Stimulated activated CD4-positive, alpha-beta T cell treated with anti-CD3 and anti-CD28 coated beads, Interleukin-15, amount 100 ng/mL, for 48 hours (primary cell): ENCODE results near the gene ESRRA.

Experiments used
- DNase-seq, 2 donors: peaks; one replicate each; pipeline ENCODE4 v3.0.0-alpha.2; 2020; ENCODE audit warnings: low read depth in 2 of 2

The ESRRA gene

DNA sequence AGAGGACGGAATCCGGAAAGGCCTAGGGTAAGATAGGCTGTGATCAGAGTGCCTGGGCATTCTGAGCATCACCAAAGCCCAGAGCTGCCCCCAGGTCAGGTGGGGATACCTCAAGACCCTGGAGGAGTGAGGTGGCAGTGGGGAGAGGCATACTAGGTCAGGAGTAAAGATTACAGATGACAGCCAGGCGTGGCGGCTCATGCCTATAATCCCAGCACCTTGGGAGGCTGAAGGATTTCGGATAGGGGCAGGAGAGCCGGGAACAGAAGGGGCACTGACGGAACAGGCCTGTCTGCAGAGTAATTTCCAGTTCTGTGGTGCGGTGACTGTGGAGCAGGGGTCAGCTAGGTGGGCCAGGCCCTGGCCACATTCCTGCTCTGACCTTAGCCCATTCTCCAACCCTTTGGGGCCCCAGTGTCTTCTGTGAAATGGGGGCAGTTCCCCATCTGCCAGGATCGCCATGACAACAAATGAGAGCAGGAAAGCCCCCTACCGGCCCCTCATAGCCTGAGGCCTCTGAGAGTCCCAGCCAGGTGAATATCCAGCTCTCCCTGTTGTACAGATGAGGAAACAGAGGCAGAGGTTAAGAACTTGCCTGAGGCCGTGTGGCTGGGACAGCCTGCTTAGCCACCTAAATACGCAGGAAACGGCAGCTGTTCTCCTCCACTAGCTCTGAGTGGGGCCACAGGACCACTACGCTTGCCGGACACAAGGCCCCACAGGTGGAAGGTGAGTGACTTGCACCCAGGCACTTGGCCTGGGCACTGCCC, 30.1 kb upstream of the ESRRA start:
- DNase-seq, result no peak

DNA sequence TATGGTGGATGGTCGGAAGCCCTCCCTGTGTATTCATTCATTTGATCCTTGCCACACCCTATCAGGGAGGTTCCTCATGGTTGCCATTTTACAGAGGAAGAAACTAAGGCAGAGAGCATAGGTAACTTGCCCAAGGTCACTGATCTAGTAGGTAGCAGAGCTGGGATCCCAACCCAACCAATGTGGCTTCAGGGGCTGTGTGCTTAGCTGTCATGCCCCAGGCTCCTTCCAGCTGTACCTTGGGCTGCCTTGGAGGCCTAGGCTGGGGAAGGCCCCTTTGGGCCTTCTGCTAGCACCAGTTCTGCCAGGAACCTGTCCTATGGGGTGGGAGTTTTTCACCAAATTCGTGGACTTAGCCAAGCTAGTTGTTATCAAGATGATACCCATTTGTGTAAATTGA, 29.5 kb upstream of the ESRRA start:
- DNase-seq, result no peak

DNA sequence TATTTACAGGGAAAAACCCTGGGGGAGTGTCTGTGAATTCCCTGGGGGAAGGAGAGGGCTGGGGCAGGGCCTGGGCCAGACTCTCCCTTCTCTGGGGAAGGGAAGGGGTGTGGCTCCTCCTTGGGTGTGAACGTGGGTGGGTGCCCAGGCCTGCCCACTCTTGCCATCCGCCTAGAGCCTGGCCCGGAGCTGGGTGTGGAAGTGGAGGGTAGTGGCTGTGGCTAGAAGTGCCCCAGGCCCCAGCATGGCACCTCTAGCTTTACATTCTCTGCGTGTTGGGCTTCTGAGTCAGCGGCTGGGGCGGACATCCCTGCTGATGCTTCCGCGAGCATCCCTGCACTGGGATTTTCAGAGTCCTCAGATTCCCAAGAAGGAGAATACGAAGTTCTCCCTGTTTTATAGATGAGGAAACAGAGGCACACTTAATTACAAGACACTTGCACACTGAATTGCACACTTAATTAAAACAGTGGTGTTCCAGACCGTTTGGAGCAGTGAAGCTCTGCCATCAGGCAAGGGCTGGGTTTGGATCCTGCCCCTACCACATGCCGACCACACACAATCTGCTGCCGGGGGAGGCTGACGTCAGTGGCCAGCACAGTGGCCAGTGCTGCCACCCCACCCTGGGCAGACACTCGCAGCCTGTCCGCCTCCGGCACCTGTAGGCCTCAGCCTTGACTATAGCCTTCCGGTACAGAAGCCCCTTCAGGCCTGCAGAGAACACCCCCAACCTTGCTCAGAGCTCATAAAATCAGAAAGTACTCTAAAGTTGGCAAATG, 28.5 kb upstream of the ESRRA start:
- DNase-seq, result no peak

DNA sequence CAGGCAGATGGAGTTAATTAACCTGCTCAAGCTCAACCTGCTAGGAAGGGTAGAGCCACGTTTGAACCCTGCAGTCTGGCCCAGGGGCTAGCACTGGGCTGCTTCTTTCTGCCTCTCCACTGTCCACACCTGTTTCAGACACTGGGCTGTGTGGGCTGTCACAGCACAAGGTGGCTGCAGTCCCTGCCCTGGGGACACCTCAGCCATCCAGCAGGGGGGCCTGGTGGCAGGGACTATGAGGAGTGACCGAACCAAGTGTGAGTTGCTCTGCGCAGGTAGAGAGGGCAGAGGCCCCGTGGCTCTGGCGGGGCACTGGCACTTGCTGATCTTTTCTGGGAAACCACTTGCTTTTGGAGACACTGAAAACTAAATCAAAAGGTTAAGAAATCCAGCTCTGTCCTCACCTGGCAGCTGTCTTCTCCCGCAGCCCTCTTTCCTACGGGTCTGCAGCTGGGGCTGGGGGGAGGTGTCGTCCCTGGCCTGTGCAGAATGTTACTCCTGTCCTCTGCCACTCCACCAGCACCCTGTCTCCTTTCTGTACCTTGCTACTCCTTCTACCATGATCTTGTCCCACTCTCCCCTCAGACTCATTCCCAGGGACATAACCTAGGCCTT, 26.6 kb upstream of the ESRRA start:
- DNase-seq, result no peak

DNA sequence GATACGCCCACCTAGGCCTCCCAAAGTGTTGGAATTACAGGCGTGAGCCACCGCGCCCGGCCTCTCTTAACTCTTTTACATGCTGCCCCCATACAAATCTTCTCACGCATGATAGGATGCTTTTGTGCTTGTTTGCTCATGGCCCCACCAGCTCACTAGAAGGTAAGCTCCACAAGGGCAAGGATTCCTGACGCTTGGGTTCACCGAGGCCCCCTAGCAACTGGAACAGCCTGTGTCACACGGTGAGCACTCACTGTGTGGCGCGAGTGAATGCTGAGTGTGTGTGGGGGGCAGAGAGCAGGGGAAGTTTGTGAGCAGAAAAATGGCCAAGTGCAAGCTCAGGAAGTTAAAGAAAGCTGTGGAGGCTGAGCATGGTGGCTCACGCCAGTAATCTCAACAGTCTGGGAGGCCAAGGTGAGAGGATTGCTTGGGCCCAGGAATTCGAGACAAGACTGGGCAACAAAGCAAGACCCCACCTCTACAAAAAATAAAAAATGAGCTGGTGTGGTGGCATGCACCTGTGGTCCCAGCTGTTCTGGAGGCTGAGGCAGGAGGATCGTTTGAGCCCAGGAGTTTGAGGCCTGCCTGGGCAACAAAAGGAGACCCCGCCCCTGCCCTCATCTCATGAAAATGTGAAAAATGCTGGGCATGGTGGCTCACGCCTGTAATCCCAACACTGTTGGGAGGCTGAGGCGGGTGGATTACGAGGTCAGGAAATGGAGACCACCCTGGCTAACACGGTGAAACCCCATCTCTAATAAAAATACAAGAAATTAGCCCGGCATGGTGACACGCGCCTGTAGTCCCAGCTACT, 23.2 kb upstream of the ESRRA start:
- no peak for DNase-seq

DNA sequence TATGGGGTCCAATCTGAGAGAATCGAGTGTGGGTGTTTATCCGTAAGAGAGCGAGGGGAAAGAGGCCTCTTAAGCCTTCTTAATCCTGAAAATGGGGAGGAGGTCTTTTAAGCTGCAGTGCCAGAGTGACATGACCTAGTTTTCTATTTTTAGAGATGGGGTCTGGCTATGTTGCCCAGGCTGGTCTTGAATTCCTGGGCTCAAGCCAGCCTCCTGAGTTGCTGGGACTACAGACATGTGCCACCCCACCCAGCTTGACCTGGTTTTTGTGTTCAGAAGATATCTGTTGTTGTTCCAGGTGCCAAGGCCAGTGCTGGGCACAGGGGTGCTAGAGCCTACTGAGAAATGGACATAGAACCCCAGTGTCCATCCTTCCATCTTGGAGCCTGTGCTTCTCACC, 22.2 kb upstream of the ESRRA start:
- DNase-seq, result no peak

DNA sequence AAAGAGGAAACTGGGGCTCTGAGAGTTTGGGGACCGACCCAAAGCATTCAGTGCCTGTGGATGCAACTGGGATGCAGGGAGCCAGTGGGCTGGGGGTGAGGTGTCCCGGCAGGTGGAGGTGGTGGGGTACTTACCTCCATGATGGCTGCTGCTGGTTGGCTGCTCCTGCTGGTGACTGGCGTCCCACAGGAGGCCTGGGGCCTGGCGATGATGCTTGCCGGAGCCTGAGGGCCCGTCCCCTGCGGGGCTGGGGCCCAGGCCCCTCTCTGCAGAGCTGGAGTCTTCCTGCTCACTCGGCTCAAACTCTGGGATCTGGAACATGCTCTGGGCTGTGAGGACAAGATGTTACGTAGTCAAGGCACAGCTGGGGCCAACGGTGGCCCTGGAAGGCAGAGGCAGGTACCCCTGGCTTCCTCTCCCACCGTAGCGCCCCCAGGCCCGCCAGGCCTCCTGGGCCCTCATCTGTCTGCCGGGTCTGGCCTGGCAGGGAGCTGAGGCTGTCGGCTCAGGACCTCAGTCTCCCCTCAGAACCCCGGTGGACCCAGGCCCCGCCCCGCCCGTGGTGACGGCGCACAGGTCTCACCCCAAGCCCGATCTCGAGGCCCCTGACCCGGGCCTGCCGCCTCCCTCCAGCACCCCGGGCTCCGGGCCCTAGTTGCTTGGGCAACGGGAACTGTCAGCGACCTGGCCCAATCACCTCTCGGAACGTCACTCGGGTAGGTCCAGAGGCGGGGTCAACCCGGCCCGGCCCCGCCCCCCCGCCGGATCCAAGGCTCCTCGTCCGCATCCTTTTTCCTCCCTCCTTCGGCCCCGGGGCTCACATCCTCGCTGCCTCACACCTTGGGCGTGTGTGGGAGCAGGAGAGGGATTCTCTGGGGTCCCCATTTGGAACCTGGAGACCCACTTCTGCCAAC, 21.0 kb upstream of the ESRRA start, which contains the start of gene BAD:
TSS of gene BAD (minus strand) at position 618 of the 914 bp plus-strand sequence. CDS start at position 321, 297 bp downstream.
- peak; percentile 88 to 94 for DNase-seq

DNA sequence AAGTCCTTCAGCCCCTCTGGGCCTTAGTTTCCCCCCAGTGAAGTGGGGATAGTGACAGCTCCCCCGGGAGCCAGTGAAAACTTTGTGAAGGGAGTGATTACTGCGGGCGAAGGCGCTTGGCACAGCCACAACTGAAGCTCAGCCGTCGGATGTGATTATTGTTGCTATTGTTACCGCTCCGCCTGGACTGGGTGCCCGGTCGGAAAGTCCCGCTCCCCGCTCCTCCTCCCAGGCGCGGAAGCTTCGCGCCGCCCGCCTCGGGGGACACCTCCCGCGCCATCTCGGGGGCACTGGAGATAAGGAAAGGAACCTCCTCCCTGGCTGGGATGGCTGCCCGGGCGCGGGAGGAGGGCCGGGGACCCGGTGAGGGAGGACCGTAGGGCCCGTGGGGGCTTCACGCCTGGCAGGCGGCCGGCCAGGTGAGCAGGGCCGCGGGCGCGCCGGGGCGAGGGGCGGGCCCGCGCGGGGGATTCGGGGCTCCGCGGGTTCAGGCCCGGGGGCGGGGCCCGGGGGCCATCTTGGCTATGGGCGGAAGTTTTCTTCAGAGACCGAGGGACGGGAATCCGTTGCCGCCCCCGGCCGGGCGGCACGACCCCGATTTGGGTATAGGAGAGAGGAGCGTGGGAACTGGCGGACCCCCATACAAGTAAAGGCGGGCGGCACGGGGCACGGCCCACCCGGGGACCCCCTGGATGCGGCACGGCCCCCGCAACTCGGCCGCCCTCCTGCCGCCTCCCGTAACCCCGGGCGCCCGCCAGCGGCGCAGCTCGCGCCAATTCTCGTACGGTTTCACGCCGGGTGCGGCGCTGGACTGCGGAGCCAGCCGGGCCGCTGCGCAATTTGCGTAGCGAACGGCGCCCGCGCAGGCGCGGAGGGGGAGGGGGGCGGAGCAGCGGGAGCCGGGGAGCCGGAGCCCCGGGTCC, 20.1 kb upstream of the ESRRA start, which contains the start of gene GPR137:
TSS of gene GPR137 (plus strand) at position 887 of the 923 bp plus-strand sequence. CDS start 677 bp downstream, outside the sequence.
- peak; percentile 75 to 83 for DNase-seq

DNA sequence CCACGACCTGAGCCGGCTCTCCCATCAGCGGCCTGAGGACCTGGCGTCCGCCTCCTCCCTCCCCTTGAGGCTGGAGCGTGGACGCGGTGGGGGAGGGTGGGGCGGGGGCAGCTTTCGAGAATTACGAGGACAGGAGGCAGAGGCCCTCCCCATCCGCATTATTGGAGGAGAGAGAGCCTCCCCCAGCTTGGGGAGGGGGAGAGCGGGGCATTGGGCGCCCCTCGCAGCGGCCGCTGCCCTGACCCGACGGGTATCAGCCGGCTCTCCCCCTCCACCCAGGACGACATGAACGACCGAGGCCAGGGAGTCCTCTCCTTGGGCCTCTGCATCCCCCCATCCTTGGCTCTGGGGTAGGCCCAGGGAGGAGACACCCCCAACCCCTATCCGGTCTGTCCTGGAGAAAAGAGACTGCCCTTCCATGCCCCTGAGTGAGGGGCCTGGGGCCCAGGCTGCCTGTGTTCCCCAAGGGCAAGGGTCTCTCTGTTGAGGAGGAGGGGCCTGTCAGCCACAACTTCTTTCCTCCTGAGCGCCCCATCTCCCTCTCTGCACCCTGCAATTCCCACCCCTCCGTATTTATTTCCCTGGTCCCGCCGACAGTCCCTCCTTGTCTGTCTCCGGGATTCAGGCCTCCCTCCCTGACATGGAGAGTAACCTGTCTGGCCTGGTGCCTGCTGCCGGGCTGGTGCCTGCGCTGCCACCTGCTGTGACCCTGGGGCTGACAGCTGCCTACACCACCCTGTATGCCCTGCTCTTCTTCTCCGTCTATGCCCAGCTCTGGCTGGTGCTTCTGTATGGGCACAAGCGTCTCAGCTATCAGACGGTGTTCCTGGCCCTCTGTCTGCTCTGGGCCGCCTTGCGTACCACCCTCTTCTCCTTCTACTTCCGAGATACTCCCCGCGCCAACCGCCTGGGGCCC, 19.2 kb upstream of the ESRRA start:
- no peak for DNase-seq

DNA sequence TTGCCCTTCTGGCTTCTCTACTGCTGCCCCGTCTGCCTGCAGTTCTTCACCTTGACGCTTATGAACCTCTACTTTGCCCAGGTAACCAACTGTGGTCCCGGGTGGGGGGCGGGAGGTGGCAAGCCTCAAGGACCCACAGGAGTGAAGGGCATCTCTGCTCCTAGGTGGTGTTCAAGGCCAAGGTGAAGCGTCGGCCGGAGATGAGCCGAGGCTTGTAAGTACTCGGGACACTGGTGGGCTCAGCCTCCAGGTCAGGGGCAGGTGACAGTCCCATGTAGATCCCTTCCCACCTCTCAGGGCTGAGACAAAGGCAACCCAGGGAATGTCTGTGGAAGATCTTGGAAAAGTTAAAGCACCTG, 18.5 kb upstream of the ESRRA start:
- no peak for DNase-seq

DNA sequence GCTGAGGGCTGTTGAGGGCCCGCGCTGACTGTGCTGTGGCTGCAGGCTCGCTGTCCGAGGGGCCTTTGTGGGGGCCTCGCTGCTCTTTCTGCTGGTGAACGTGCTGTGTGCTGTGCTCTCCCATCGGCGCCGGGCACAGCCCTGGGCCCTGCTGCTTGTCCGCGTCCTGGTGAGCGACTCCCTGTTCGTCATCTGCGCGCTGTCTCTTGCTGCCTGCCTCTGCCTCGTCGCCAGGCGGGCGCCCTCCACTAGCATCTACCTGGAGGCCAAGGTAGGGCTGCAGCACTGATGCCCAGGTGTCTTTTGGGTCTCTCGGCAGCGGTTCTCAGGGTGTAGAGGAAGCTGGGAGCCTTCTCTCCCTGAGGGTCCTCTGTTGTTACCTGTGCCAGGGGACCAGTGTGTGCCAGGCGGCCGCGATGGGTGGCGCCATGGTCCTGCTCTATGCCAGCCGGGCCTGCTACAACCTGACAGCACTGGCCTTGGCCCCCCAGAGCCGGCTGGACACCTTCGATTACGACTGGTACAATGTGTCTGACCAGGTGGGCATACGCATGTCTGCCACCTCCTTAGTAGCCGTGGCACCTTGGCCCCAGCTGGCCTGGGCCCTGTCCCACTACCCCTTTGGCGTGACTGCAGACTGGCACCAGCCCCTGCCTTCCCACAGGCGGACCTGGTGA, 17.5 kb upstream of the ESRRA start:
- no peak for DNase-seq

DNA sequence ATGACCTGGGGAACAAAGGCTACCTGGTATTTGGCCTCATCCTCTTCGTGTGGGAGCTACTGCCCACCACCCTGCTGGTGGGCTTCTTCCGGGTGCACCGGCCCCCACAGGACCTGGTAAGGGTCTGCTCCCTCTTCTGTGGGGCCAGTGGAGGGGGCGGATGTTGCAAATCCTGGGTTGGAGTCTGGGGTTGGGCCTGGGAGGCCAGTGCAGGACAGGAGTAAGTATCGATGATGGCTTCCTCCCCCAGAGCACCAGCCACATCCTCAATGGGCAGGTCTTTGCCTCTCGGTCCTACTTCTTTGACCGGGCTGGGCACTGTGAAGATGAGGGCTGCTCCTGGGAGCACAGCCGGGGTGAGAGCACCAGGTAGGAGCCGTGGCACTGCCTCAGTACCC, 17.0 kb upstream of the ESRRA start:
- DNase-seq, result no peak

DNA sequence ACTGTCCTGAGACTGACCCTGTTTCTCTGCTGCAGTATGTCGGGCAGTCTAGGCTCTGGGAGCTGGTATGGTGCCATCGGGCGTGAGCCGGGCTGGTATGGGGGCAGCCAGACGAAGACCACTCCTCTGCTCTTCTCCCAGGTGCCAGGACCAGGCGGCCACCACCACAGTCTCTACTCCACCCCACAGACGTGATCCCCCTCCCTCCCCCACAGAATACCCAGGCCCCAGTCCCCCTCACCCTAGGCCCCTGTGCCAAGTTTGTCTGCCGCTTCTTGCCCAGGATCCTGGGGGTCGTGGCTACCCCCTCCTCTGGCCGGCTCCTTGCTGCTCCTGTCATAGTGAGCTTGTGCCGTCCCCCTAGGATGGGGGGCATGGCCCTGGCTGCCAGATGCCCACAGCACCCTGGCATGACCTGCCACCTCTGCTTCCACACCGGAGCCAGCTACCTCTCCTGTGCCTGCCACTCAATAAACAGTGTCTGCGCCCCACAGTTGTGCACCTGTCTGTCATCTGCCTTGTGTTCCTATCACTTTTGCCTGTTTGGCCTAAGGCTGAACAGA, 16.2 kb upstream of the ESRRA start:
- DNase-seq, result no peak

DNA sequence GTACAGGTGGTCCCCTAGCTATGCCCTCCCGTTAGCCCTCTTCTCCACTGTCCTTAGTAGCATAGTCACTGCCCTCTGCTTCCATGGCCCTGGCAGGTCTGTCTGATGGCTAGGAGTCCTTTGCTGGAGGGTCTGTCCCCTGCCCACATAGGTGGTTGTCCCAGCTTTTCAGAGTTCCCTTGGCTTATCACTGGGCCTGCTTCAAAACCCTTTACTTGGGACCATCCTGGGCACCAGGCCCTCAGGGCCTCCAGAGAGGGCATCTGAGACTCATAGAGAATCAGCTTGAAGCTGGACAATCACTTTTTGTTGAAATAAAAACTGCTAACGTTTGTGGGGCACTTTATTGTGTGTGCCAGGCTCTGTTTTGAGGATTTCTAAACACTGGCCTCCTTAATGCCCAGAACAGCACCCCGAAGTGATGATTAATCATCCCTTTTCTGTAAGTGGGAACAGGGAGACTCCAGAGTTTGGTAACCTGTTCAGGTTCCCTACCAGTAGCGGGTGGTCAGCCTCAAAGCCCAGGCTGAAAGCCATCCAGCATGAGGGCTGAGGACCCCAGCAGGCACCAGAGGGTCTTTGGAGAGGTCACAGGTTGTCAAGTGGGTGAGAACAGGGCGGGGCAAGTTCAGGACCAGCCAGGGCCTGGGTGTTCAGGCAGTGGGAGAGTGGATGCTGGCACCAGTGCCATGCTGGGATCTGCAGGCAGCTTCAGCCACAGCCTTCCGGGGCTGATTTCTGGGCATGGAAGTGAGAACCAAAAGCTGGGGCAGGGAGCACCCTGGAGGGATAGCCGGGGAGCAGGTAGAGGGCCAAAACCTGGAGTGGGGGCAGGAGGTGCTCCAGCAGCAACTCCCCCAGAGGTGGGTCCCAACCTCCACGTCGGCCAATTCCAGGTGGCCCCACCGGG, 14.7 kb upstream of the ESRRA start:
- DNase-seq, result no peak

DNA sequence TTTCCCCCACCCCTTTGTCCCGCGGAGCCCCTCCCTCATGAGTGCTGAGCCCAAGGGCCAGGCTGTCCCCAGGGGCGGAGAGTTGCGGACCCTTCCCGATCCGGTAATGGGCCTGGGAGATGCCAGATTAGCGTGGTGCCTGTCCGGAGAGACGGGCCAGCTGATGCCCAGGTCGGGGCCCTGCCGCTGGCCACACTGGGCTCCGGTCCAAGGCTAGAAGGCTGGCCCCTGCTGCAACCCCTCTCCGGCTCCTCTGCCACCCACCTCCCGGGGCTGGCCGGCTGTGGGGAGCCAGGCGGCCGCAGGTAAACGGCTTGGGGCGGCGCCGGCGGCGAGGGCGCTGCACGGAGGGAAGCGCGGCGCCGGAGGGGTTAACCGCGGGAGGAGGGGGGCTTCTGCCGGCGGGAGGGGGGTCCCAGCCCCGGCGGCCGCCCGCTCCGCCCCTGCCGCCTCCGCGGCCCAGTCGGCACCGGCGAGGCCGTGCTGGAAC, 14.0 kb upstream of the ESRRA start, which contains the start of gene KCNK4:
TSS of gene KCNK4 (plus strand) at position 41 of the 490 bp plus-strand sequence. CDS start 1,717 bp downstream, outside the sequence.
- DNase-seq, result no peak
